Colonic mucosa (tissue), 4 donors: Measurements from ENCODE around the gene RPLP1. TPM values are rescaled to one million over a fixed set of nuclear protein-coding genes. Genes with fewer than 3 reads are reported as not detected.

ENCODE experiments used
- DNase-seq: peaks from one replicate; pipeline ENCODE4 v3.0.0-alpha.2; 2020
- H3K27ac ChIP-seq: fragments of 200-600 bp; one replicate; pipeline ENCODE4 v1.8.0; 2021
- H3K27me3 ChIP-seq: fragments of 200-600 bp; one replicate; pipeline ENCODE4 v1.8.0; 2021
- H3K36me3 ChIP-seq: fragments of 200-600 bp; one replicate; pipeline ENCODE4 v1.8.0; 2021
- H3K4me1 ChIP-seq: fragments of 200-600 bp; one replicate; pipeline ENCODE4 v1.8.0; 2021; ENCODE audit warnings: mild to moderate bottlenecking
- H3K4me3 ChIP-seq: fragments of 200-600 bp; one replicate; pipeline ENCODE4 v1.8.0; 2021
- H3K9ac ChIP-seq, 2 donors: one replicate each; pipeline ENCODE4 v1.7.0; 2013; ENCODE audit warnings: control low read depth in 2 of 2, low read depth in 2 of 2, low read length in 2 of 2
- H3K9me3 ChIP-seq: fragments of 200-600 bp; one replicate; pipeline ENCODE4 v1.8.0; 2021
- CTCF ChIP-seq: fragments of 200-600 bp; IDR thresholded peaks from one replicate; pipeline ENCODE4 v1.8.0; 2022; ENCODE audit warnings: antibody characterized with exemption, mild to moderate bottlenecking
- intact Hi-C: fragments of 100-400 bp; cut with DNase I; formaldehyde crosslinking; loops from one replicate; pipeline ENCODE4 v1.14.1; 2022
- total RNA-seq, 2 donors: library from RNA; stranded (reverse); fragmentation: NEBNext Ultra II Directional in 1 of 2; extraction: Animal tissue kit (Norgen Biotek cat#: 25700) in 1 of 2; gene quantifications; one replicate each; pipeline ENCODE4 v1.2.1, GENCODE V29; 2021
- donor health status: healthy.
- donor health status: DM: no; HTN: no; CAD: no.
- donor health status: DM: no; HTN: no; CAD: no.

Gene RPLP1
- total RNA-seq, 2 donors from 2014 or later, result 1,531 to 1,739 TPM

GRCh38 chr15:69410248-69410874 is 42.3 kb upstream of the RPLP1 start:
- no peak for DNase-seq

GRCh38 chr15:69412274-69412673 is 40.3 kb upstream of the RPLP1 start:
- no peak for DNase-seq
- no peaks in the 10 kb centered on the region for H3K4me1 ChIP-seq
- intact Hi-C loops, result no loop called here
- no peak overlapping the region for H3K27ac ChIP-seq
- H3K9ac ChIP-seq, result no peak overlapping the region
- H3K27me3 ChIP-seq, result no peaks in the 10 kb centered on the region
- TF ChIP-seq CTCF, result no peak
- H3K36me3 ChIP-seq, result no peaks in the 10 kb centered on the region
- no peaks in the 10 kb centered on the region for H3K9me3 ChIP-seq
- no peak overlapping the region for H3K4me3 ChIP-seq

More at GRCh38 chr15:69410248-69410874, 42.3 kb upstream of the RPLP1 start:
- H3K4me3 ChIP-seq, result no peak overlapping the region
- H3K27ac ChIP-seq, result no peak overlapping the region
- no peak overlapping the region for H3K9ac ChIP-seq
- intact Hi-C loops, result no loop called here
- no peak for TF ChIP-seq CTCF
- no peaks in the 10 kb centered on the region for H3K4me1 ChIP-seq
- no peaks in the 10 kb centered on the region for H3K9me3 ChIP-seq
- no peaks in the 10 kb centered on the region for H3K36me3 ChIP-seq
- H3K27me3 ChIP-seq, result no peaks in the 10 kb centered on the region

- intact Hi-C loops, result no loop called here
- no peak overlapping the region for H3K4me3 ChIP-seq
- H3K27me3 ChIP-seq, result no peaks in the 10 kb centered on the region
- no peaks in the 10 kb centered on the region for H3K36me3 ChIP-seq
- H3K9ac ChIP-seq, result no peak overlapping the region
- H3K9me3 ChIP-seq, result no peaks in the 10 kb centered on the region
- no peak for TF ChIP-seq CTCF
- no peaks in the 10 kb centered on the region for H3K4me1 ChIP-seq
- H3K27ac ChIP-seq, result no peak overlapping the region
- DNase-seq, result no peak
These were observed 39.9 kb upstream of the RPLP1 start for GRCh38 chr15:69412701-69413100.

- no peak for TF ChIP-seq CTCF
- Histone ChIP-seq H3K36me3 (no peaks in the 10 kb centered on the region), H3K4me3 (peak within 1 kb of the TSS; percentile 94), H3K9ac (peak within 1 kb of the TSS; percentile 63 to 64), H3K9me3 (no peaks in the 10 kb centered on the region), H3K4me1 (no peaks in the 10 kb centered on the region), H3K27ac (no peak within 1 kb of the TSS), H3K27me3 (no peaks in the 10 kb centered on the region)
- peak; percentile 96 for DNase-seq
- intact Hi-C loops, result no loop called here
These were observed 38.6 kb upstream of the RPLP1 start, which contains the start of gene KIF23 for GRCh38 chr15:69413822-69414700. TSS of gene KIF23 (plus strand) at chr15:69414349. CDS start at chr15:69414466, 117 bp downstream.

- Histone ChIP-seq H3K27me3 (no peaks in the 10 kb centered on the region), H3K9ac (peak overlapping the region; percentile 63 to 64), H3K36me3 (no peaks in the 10 kb centered on the region), H3K27ac (no peak overlapping the region), H3K4me1 (no peaks in the 10 kb centered on the region), H3K9me3 (no peaks in the 10 kb centered on the region), H3K4me3 (peak overlapping the region; percentile 94)
- TF ChIP-seq CTCF, result no peak
- peak; percentile 37 for DNase-seq
- intact Hi-C loops, result no loop called here
These were observed 37.9 kb upstream of the RPLP1 start for GRCh38 chr15:69414701-69415167.
